HepG2 (cell line): ENCODE data around the gene SDK2. TPM values are rescaled to one million over a fixed set of nuclear protein-coding genes. Genes with fewer than 3 reads are reported as not detected.

Experiments used
- CENPBD1 ChIP-seq: sonication (generic); formaldehyde crosslinking; IDR thresholded peaks from 2 replicates; pipeline ENCODE4 v1.8.0; 2022; ENCODE audit warnings: missing genetic modification reagents, low read depth, mild to moderate bottlenecking, borderline replicate concordance
- CREBL2 ChIP-seq: sonication (generic); formaldehyde crosslinking; IDR thresholded peaks from 2 replicates; pipeline ENCODE4 v1.8.1; 2023; ENCODE audit warnings: missing genetic modification reagents, mild to moderate bottlenecking, borderline replicate concordance
- GTF3A ChIP-seq: sonication (generic); formaldehyde crosslinking; conservative IDR thresholded peaks from 2 replicates; pipeline ENCODE4 v1.4.0; 2020; ENCODE audit warnings: mild to moderate bottlenecking, missing genetic modification reagents
- KLF13 ChIP-seq: sonication (generic); formaldehyde crosslinking; IDR thresholded peaks from 2 replicates; pipeline ENCODE4 v1.4.0; 2020; ENCODE audit warnings: mild to moderate bottlenecking, missing genetic modification reagents
- MYNN ChIP-seq: sonication (generic); formaldehyde crosslinking; IDR thresholded peaks from 2 replicates; pipeline ENCODE4 v1.4.0; 2020; ENCODE audit warnings: mild to moderate bottlenecking, low read depth, missing genetic modification reagents
- PHB2 ChIP-seq: fragments of 450-650 bp; IDR thresholded peaks from 2 replicates; pipeline ENCODE4 v1.6.1; 2018; ENCODE audit not compliant: partially characterized antibody
- THRA ChIP-seq: sonication (generic); formaldehyde crosslinking; IDR thresholded peaks from 2 replicates; pipeline ENCODE4 v1.4.0; 2020; ENCODE audit warnings: missing genetic modification reagents, borderline replicate concordance
- U2AF1 ChIP-seq: fragments of 200-400 bp; formaldehyde crosslinking; optimal IDR thresholded peaks from 2 replicates; pipeline ENCODE3; 2017; ENCODE audit warnings: mild to moderate bottlenecking, low read depth, low read length
- ZBTB49 ChIP-seq: sonication (generic); formaldehyde crosslinking; IDR thresholded peaks from 2 replicates; pipeline ENCODE4 v1.4.0; 2020; ENCODE audit warnings: missing genetic modification reagents, borderline replicate concordance
- ZNF687 ChIP-seq: sonication (generic); formaldehyde crosslinking; IDR thresholded peaks from 2 replicates; pipeline ENCODE4 v1.5.1; 2020; ENCODE audit warnings: mild to moderate bottlenecking, missing genetic modification reagents, moderate library complexity
- ZNF720 ChIP-seq: sonication (generic); formaldehyde crosslinking; IDR thresholded peaks from 2 replicates; pipeline ENCODE4 v1.4.0; 2020; ENCODE audit warnings: missing genetic modification reagents
- ZNF770 ChIP-seq: sonication (generic); formaldehyde crosslinking; IDR thresholded peaks from 2 replicates; pipeline ENCODE4 v1.5.0; 2020; ENCODE audit warnings: mild to moderate bottlenecking, missing genetic modification reagents
- ZNF780A ChIP-seq: sonication (generic); formaldehyde crosslinking; IDR thresholded peaks from 2 replicates; pipeline ENCODE4 v1.8.0; 2022; ENCODE audit warnings: mild to moderate bottlenecking, missing genetic modification reagents, moderate library complexity
- ZSCAN5A ChIP-seq: sonication (generic); formaldehyde crosslinking; IDR thresholded peaks from 2 replicates; pipeline ENCODE4 v1.8.0; 2022; ENCODE audit warnings: mild to moderate bottlenecking, missing genetic modification reagents, borderline replicate concordance
- ZZZ3 ChIP-seq: sonication (generic); formaldehyde crosslinking; IDR thresholded peaks from 2 replicates; pipeline ENCODE4 v1.4.0; 2020; ENCODE audit warnings: missing genetic modification reagents, mild to moderate bottlenecking, borderline replicate concordance
- polyA plus RNA-seq, 8 experiments: library from polyadenylated mRNA; depleted of rRNA in 3 of 8; stranded (reverse) in 7 of 8; unstranded in 1 of 8; fragments of >200 nt; fragmentation: Illumina TruSeq in 4 of 8; extraction: Trizol in 4 of 8; gene quantifications; 2 replicates each; pipeline versions ENCODE4 v1.2.1 to v1.2.3, GENCODE V29; 2011 to 2016; ENCODE audit warnings: low read depth in 4 of 8, missing spikeins in 1 of 8, mixed read lengths in 1 of 8; ENCODE audit not compliant: insufficient read depth in 1 of 8
- total RNA-seq, 5 experiments: library from RNA; depleted of rRNA; stranded (reverse); fragments of >200 nt; fragmentation: Illumina TruSeq; extraction: Trizol; gene quantifications; 2 replicates each; pipeline ENCODE4 v1.2.3, GENCODE V29; 2016; ENCODE audit warnings: low read depth in 1 of 5

SDK2 gene
- total and polyA plus RNA-seq, 2 of the 13 experiments (the other 11 are each of a cell fraction or from before 2014, with no cell fraction given) = not detected

GRCh38 chr17:73288534-73289302 is 355.5 kb downstream of the SDK2 start (continued):
- TF ChIP-seq ZBTB49 (CRISPR knock-in tag) (0 out of 2 replicates have a peak, but pooled peaks have one; percentile 33), MYNN (CRISPR knock-in tag) (no peak), PHB2 (no peak), ZNF780A (CRISPR knock-in tag) (peak; percentile 87; the same call in 1 of the 2 replicates), ZNF770 (peak; percentile 90), ZNF720 (CRISPR knock-in tag) (no peak), ZNF687 (CRISPR knock-in tag) (peak; percentile 99), ZZZ3 (CRISPR knock-in tag) (no peak), THRA (CRISPR knock-in tag) (peak; percentile 90), CREBL2 (peak; percentile 25; the same call in 1 of the 2 replicates), ZSCAN5A (peak; percentile 89; the same call in 1 of the 2 replicates), CENPBD1 (no peak), GTF3A (CRISPR knock-in tag) (no peak), KLF13 (no peak), U2AF1 (no peak)
